Lower leg skin (tissue), 4 donors: ENCODE measurements around the gene THYN1. TPM values are rescaled to one million over a fixed set of nuclear protein-coding genes. Genes with fewer than 3 reads are reported as not detected.
"Not testable (repeated sequence)": the region's sequence is repeated elsewhere in the genome, so short reads cannot be mapped to it uniquely, and the experiment has no call there.

ENCODE experiments used
- DNase-seq, 2 donors: peaks; one replicate each; pipeline ENCODE4 v3.0.0-alpha.2; 2019; ENCODE audit warnings: low spot score in 2 of 2
- H3K4me3 ChIP-seq: fragments of 200-600 bp; sonication (generic); 2 replicates; pipeline ENCODE4 v1.5.1; 2017; ENCODE audit warnings: mild to moderate bottlenecking, low read depth; ENCODE audit not compliant: poor library complexity, severe bottlenecking
- POLR2A ChIP-seq, 2 donors: fragments of 450-650 bp; IDR thresholded peaks; one replicate each; pipeline ENCODE4 v1.6.1; 2016 to 2017; ENCODE audit warnings: antibody characterized with exemption in 2 of 2, mild to moderate bottlenecking in 1 of 2, moderate library complexity in 1 of 2
- WGBS, 2 donors: methylation state at CpG; one replicate each; pipeline ENCODE4 v1.1.5; 2018; 5-methylcytosine and 5-hydroxymethylcytosine counted together
- intact Hi-C: fragments of 100-400 bp; cut with DNase I; formaldehyde crosslinking; loops from one replicate; pipeline ENCODE4 v1.15.0; 2023; ENCODE audit warnings: low total_unique reads
- total RNA-seq, 4 donors: library from RNA; depleted of rRNA; stranded (reverse); fragments of >200 nt; gene quantifications; one replicate each; pipeline ENCODE4 v1.1.0, GENCODE V29; 2016
- TF ChIP-seq, protein P1 (sequence below), 3 donors: fragments of 450-650 bp; IDR thresholded peaks; one replicate each; pipeline ENCODE4 v1.5.1; 2016; ENCODE audit warnings: antibody characterized with exemption in 3 of 3, mild to moderate bottlenecking in 3 of 3, moderate library complexity in 2 of 3

The THYN1 gene
- total RNA-seq, 4 donors from 2014 or later = 9.1 to 35.7 (median 26.2) TPM

DNA sequence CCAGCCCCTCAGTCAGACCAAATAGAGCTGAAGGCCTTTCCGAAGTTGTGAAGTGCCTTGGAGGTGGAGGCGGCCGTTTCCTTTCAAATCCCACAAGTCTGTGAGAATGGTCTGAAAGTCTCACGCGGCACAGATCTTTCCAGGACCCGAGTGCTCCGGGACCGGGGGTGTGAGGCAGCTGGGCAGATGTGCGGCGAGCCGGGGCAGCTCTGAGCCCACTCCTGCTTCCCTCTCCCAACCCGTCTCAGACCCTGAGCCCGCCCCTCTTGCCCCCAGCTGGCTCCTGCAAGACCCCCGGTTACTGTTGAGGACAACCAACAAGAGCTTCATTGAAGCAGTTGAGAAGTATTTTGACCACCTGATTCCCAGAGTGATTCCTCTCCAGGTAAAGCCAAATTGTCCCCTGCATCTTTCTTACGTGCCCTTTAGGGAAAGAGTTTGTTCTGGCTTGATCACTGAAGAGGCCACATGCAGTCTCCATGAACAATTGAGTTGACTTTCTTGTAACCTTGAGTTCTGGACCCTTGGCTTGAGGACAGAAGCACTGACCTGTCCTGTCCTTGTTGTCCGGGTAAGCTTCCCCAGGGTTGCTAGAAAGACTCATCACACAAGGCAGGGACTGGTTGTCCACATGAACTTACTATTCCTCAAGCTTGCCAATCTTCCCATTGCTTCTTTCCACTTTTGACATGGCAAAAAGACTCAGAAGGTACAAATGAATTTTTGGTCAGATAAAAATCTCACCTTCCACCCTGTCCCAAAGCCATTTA lies 30.5 kb upstream of the THYN1 start:
- peak in 1 of 2 donors; percentile 79 for DNase-seq
- 83 to 89% methylated on average over 16 of the region's 16 CpGs for whole genome bisulfite sequencing, 2 donors
- no peak for TF ChIP-seq POLR2A (IDR thresholded peaks at IDR 0.05)
- TF ChIP-seq, protein P1, sequence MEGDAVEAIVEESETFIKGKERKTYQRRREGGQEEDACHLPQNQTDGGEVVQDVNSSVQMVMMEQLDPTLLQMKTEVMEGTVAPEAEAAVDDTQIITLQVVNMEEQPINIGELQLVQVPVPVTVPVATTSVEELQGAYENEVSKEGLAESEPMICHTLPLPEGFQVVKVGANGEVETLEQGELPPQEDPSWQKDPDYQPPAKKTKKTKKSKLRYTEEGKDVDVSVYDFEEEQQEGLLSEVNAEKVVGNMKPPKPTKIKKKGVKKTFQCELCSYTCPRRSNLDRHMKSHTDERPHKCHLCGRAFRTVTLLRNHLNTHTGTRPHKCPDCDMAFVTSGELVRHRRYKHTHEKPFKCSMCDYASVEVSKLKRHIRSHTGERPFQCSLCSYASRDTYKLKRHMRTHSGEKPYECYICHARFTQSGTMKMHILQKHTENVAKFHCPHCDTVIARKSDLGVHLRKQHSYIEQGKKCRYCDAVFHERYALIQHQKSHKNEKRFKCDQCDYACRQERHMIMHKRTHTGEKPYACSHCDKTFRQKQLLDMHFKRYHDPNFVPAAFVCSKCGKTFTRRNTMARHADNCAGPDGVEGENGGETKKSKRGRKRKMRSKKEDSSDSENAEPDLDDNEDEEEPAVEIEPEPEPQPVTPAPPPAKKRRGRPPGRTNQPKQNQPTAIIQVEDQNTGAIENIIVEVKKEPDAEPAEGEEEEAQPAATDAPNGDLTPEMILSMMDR (IDR thresholded peaks at IDR 0.05) = no peak
- intact Hi-C loops = no loop called here
- H3K4me3 ChIP-seq = no peak overlapping the region

DNA sequence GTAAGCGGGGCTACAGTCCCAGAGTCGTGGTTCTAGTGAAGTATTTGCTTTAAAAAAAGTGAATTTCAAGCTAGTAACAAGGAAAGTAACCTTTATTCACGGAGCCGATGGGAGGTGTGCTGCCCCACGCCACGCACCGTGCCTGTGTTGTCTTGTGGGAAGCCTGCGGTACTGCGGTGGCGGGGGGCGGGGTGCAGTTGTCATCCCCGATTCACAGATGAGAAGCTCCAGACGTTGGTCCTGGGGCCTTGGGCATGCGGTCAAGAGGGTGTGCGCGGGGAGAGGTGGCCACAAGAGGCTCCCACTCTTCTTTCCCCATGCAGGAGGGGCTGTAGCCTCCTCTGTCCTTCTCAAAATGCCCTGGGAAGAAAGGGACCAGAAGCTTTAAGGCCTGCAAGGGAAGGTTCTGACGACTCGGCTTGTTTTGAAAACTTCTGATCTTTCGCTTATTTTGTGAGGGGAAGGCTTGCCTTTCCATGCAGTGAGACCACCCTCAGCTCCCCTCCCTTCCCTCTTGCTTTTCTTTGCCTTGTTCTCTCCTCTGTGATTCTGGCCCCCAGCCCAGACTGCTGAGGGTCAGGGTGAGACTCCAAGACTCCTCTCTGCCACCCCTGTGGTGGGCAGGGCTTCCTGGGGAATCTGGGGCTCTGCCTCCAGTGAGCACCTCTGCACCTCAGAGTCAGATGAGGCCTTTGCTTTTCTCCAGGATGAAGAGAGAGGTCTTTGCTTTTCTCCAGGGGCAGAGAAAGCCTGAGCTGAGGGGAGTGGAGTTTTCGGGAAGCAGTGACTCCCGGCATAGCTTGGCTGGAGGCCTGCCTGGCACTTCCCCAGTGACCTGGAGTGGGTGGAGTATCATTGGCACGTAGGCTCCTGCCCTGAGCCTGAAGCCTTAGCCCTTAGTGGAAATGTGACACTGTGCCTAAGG lies 29.2 kb upstream of the THYN1 start:
- 74 to 85% methylated on average over 22 of the region's 22 CpGs for WGBS, 2 donors
- H3K4me3 ChIP-seq = no peak overlapping the region
- no peak for TF ChIP-seq POLR2A (IDR thresholded peaks at IDR 0.05)
- TF ChIP-seq, protein P1 (IDR thresholded peaks at IDR 0.05) = no peak
- intact Hi-C loops = no loop called here
- DNase-seq = peak; percentile 14 to 68

DNA sequence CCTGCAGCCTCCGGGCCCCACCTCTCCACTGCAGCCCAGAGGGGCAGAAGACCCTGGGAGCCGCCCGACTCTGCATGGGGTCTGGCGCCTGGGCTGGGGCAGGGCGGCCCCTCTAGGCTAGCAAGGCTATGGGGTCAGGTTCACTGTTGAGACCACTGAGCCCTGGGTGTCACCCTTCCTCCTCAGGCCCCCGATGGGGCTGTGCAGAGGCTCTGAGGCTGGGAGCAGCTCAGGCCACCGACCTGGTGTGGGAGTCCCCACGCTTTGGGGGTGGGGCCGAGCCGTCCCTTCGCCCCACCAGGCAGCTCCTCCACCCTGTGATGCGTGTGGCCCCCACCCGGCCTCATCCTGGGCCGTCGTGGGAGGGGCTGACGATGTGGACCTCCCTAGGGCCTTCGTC lies 28.5 kb upstream of the THYN1 start:
- WGBS, 2 donors = 92 to 93% methylated on average over 2 to 9 of the region's 17 CpGs
- intact Hi-C loops = not testable (repeated sequence)

DNA sequence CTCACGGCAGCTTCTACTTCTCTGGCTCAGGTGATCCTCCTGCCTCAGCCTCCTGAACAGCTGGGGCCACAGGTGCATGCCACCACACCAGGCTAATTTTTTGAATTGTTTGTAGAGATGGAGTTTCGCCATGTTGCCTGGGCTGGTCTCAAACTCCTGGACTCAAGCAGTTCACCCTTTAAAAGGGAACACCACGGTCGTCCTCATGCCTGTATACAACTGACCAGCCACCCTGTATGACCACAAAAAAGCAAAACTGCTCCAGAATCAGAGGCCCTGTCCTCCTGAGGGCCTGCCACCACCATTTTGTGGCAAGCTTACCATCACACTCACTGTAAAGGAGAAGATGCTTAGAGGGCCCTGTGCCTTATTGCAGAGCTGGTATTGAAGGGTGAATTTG lies 25.2 kb upstream of the THYN1 start:
- 93 to 94% methylated on average over 4 of the region's 4 CpGs for WGBS, 2 donors
- TF ChIP-seq POLR2A (IDR thresholded peaks at IDR 0.05) = no peak
- TF ChIP-seq, protein P1 (IDR thresholded peaks at IDR 0.05) = no peak
- DNase-seq = peak; percentile 3 to 45
- H3K4me3 ChIP-seq = no peak overlapping the region
- intact Hi-C loops = no loop called here

More for the DNA sequence above, 28.5 kb upstream of the THYN1 start:
- peak in 1 of 2 donors; percentile 58 for DNase-seq
- H3K4me3 ChIP-seq = not testable (repeated sequence)

DNA sequence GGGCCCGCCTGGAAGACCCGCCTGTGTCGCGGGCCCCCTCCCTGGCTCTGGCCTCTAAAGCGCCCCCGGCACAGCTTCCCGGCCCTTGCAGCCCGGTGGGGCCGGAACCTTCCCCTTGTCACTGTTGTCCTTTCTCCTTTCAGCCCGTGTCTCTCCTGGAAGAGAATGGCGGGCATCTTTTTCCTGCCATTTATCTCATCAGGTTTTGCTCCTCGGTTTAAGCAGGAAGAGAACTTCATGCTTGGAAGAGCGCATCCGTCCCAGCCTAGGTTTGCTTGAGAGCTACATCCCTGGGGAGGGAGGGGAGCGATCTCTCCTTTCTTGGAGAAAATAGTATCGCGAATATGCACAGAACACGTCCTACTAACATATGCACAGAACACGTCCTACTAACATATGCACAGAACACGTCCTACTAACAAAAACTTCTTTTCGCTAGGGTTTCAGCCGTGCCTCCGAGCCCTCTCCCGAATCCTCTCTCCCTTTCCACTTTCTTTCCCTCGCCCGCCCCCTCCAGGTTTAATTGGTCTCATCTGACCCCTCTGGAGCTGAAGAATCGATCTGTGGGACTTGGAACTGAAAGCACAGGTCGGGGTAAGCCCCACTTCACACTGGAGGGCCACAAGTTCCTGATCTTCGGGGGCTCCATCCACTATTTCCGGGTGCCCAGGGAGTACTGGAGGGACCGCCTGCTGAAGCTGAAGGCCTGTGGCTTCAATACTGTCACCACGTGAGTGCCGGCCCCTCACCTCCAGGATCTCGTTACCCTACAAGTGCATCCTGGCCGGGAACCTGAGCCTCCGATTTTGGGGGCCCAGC lies 24.2 kb upstream of the THYN1 start:
- DNase-seq = peak; percentile 10 to 67
- H3K4me3 ChIP-seq = no peak overlapping the region
- intact Hi-C loops = no loop called here
- TF ChIP-seq POLR2A (IDR thresholded peaks at IDR 0.05) = no peak
- TF ChIP-seq, protein P1 (IDR thresholded peaks at IDR 0.05) = no peak
- WGBS, 2 donors = 35 to 37% methylated on average over 36 of the region's 36 CpGs
